HEK293T (cell line): ENCODE measurements around the gene PLEKHA6.

Experiments used
- ARNT ChIP-seq: fragments of 450-650 bp; IDR thresholded peaks from 2 replicates; pipeline ENCODE4 v1.6.1; 2017; ENCODE audit warnings: mild to moderate bottlenecking
- BHLHE40 ChIP-seq: fragments of 450-650 bp; IDR thresholded peaks from 2 replicates; pipeline ENCODE4 v1.6.1; 2016; ENCODE audit warnings: mild to moderate bottlenecking, moderate library complexity, borderline replicate concordance
- ELF4 ChIP-seq: fragments of 450-650 bp; IDR thresholded peaks from 2 replicates; pipeline ENCODE4 v1.6.1; 2017; ENCODE audit warnings: antibody characterized with exemption
- FOXK2 ChIP-seq: fragments of 450-650 bp; IDR thresholded peaks from 2 replicates; pipeline ENCODE4 v1.6.1; 2016; ENCODE audit warnings: mild to moderate bottlenecking
- FOXM1 ChIP-seq: fragments of 450-650 bp; IDR thresholded peaks from 2 replicates; pipeline ENCODE4 v1.6.1; 2017; ENCODE audit warnings: mild to moderate bottlenecking, borderline replicate concordance
- L3MBTL2 ChIP-seq: fragments of 450-650 bp; conservative IDR thresholded peaks from 2 replicates; pipeline ENCODE4 v1.6.1; 2016; ENCODE audit warnings: mild to moderate bottlenecking
- LEF1 ChIP-seq: fragments of 450-650 bp; IDR thresholded peaks from 2 replicates; pipeline ENCODE4 v1.6.1; 2017; ENCODE audit warnings: mild to moderate bottlenecking, borderline replicate concordance
- PKNOX1 ChIP-seq: fragments of 450-650 bp; IDR thresholded peaks from 2 replicates; pipeline ENCODE4 v1.6.1; 2016
- SUZ12 ChIP-seq: fragments of 450-650 bp; IDR thresholded peaks from 2 replicates; pipeline ENCODE4 v1.6.1; 2016; ENCODE audit warnings: mild to moderate bottlenecking
- TARDBP ChIP-seq: fragments of 450-650 bp; IDR thresholded peaks from 2 replicates; pipeline ENCODE4 v1.6.1; 2016
- ZNF384 ChIP-seq: fragments of 450-650 bp; IDR thresholded peaks from 2 replicates; pipeline ENCODE4 v1.6.1; 2016

GRCh38 chr1:204349602-204350001, 10.1 kb downstream of the PLEKHA6 start:
- TF ChIP-seq L3MBTL2: no peak
- no peak for TF ChIP-seq BHLHE40
- no peak for TF ChIP-seq FOXK2
- TF ChIP-seq SUZ12: no peak
- TF ChIP-seq ARNT: no peak
- TF ChIP-seq ELF4: no peak
- no peak for TF ChIP-seq FOXM1
- TF ChIP-seq TARDBP: no peak
- TF ChIP-seq PKNOX1: no peak
- no peak for TF ChIP-seq LEF1
- no peak for TF ChIP-seq ZNF384
